Measurements from ENCODE around the gene SPRED1.
"Not testable (repeated sequence)": the region's sequence is repeated elsewhere in the genome, so short reads cannot be mapped to it uniquely, and the experiment has no call there.

The SPRED1 gene

GRCh38 chr15:38237021-38237420, 15.6 kb upstream of the SPRED1 start:
- DNase-seq: not testable (repeated sequence)

- DNase-seq: no peak
These were observed 14.3 kb upstream of the SPRED1 start for GRCh38 chr15:38238311-38238710.

GRCh38 chr15:38242055-38242454, 10.6 kb upstream of the SPRED1 start:
- no peak for DNase-seq

GRCh38 chr15:38243278-38244055, 9.2 kb upstream of the SPRED1 start:
- DNase-seq: no peak

GRCh38 chr15:38247336-38247735, 5.3 kb upstream of the SPRED1 start:
- DNase-seq: no peak

- no peak for DNase-seq
These were observed 730 bp downstream of the SPRED1 start for GRCh38 chr15:38253351-38253781.

GRCh38 chr15:38254051-38254883, 1.6 kb downstream of the SPRED1 start:
- DNase-seq: no peak

GRCh38 chr15:38255690-38256089, 3.1 kb downstream of the SPRED1 start:
- DNase-seq: no peak

GRCh38 chr15:38257676-38258075, 5.0 kb downstream of the SPRED1 start:
- DNase-seq: no peak

- no peak for DNase-seq
These were observed 6.5 kb downstream of the SPRED1 start for GRCh38 chr15:38259134-38259533.

GRCh38 chr15:38260077-38260476, 7.4 kb downstream of the SPRED1 start:
- DNase-seq: no peak

- no peak for DNase-seq
These were observed 10.6 kb downstream of the SPRED1 start for GRCh38 chr15:38263251-38263650.

GRCh38 chr15:38263996-38264395, 11.4 kb downstream of the SPRED1 start:
- no peak for DNase-seq

GRCh38 chr15:38266247-38266986, 13.8 kb downstream of the SPRED1 start:
- no peak for DNase-seq

- DNase-seq: no peak
These were observed 14.9 kb downstream of the SPRED1 start for GRCh38 chr15:38267421-38268022.

- DNase-seq: no peak
These were observed 18.5 kb downstream of the SPRED1 start for GRCh38 chr15:38271144-38271543.

GRCh38 chr15:38271895-38272294, 19.3 kb downstream of the SPRED1 start:
- DNase-seq: no peak

GRCh38 chr15:38272431-38272830, 19.8 kb downstream of the SPRED1 start:
- DNase-seq: not testable (repeated sequence)

GRCh38 chr15:38274135-38274534, 21.5 kb downstream of the SPRED1 start:
- DNase-seq: no peak

- no peak for DNase-seq
These were observed 23.3 kb downstream of the SPRED1 start for GRCh38 chr15:38275959-38276358.

GRCh38 chr15:38277281-38277680, 24.6 kb downstream of the SPRED1 start:
- not testable (repeated sequence) for DNase-seq

GRCh38 chr15:38281031-38281430, 28.4 kb downstream of the SPRED1 start:
- no peak for DNase-seq

- DNase-seq: no peak
These were observed 30.4 kb downstream of the SPRED1 start for GRCh38 chr15:38283010-38283409.

All from DMS79 (cell line).